GM12878 (cell line): Measurements from ENCODE around the gene GALNT9.

Experiments
- CREB1 ChIP-seq: IDR thresholded peaks from 2 replicates; pipeline ENCODE4 v1.6.1; 2012; ENCODE audit warnings: low read depth, mild to moderate bottlenecking, inconsistent platforms
- EZH2 ChIP-seq: IDR thresholded peaks from 2 replicates; pipeline ENCODE4 v1.6.1; 2012; ENCODE audit warnings: low read depth, mild to moderate bottlenecking, control low read depth, inconsistent platforms, low read length, borderline replicate concordance; ENCODE audit not compliant: control insufficient read depth
- HDAC6 ChIP-seq: fragments of 200-600 bp; sonication (generic); IDR thresholded peaks from one replicate; pipeline ENCODE4 v1.8.0; 2017; ENCODE audit warnings: antibody characterized with exemption; ENCODE audit not compliant: unreplicated experiment
- JUNB ChIP-seq: IDR thresholded peaks from 2 replicates; pipeline ENCODE4 v1.6.1; 2016; ENCODE audit warnings: antibody characterized with exemption, mild to moderate bottlenecking
- MXI1 ChIP-seq: fragments of 150-350 bp; IDR thresholded peaks from 2 replicates; pipeline ENCODE4 v1.6.1; 2011; ENCODE audit warnings: low read depth, mild to moderate bottlenecking, inconsistent platforms, low read length, improper control_type of control experiment
- POLR2A ChIP-seq: IDR thresholded peaks from 2 replicates; pipeline ENCODE4 v1.6.1; 2011; ENCODE audit warnings: low read depth, mild to moderate bottlenecking, low read length
- POLR2AphosphoS2 ChIP-seq: IDR thresholded peaks from 2 replicates; pipeline ENCODE4 v1.6.1; 2011; ENCODE audit warnings: low read depth, mild to moderate bottlenecking, low read length, improper control_type of control experiment, moderate library complexity
- POLR2AphosphoS5 ChIP-seq: IDR thresholded peaks from 2 replicates; pipeline ENCODE4 v1.6.1; 2011; ENCODE audit warnings: mild to moderate bottlenecking, low read length, inconsistent platforms
- POU2F2 ChIP-seq: IDR thresholded peaks from 3 replicates; pipeline ENCODE4 v1.6.1; 2011; ENCODE audit warnings: low read depth, mild to moderate bottlenecking, low read length, borderline replicate concordance
- RAD21 ChIP-seq: IDR thresholded peaks from 2 replicates; pipeline ENCODE4 v1.6.1; 2011; ENCODE audit warnings: mild to moderate bottlenecking, low read depth, low read length, moderate library complexity; ENCODE audit not compliant: insufficient read depth
- TARDBP ChIP-seq: IDR thresholded peaks from 2 replicates; pipeline ENCODE4 v1.6.1; 2016; ENCODE audit warnings: borderline replicate concordance
- YY1 ChIP-seq: IDR thresholded peaks from 2 replicates; pipeline ENCODE4 v1.6.1; 2011; ENCODE audit warnings: low read depth, mild to moderate bottlenecking, low read length
- TF ChIP-seq, protein P1 (sequence below), 3 experiments: IDR thresholded peaks in 2 of 3; conservative IDR thresholded peaks in 1 of 3; 2 replicates each; pipeline ENCODE4 v1.5.1; 2011; ENCODE audit warnings: low read depth in 3 of 3, low read length in 3 of 3, mild to moderate bottlenecking in 3 of 3, control low read depth in 2 of 3, moderate library complexity in 2 of 3, inconsistent platforms in 1 of 3, mixed read lengths in 1 of 3; ENCODE audit not compliant: control insufficient read depth in 2 of 3, insufficient read depth in 1 of 3; ENCODE audit errors: extremely low read depth in 1 of 3
- TF ChIP-seq, protein P2 (sequence below): IDR thresholded peaks from 2 replicates; pipeline ENCODE4 v1.6.1; 2011; ENCODE audit warnings: low read depth, low read length, improper control_type of control experiment, borderline replicate concordance

DNA sequence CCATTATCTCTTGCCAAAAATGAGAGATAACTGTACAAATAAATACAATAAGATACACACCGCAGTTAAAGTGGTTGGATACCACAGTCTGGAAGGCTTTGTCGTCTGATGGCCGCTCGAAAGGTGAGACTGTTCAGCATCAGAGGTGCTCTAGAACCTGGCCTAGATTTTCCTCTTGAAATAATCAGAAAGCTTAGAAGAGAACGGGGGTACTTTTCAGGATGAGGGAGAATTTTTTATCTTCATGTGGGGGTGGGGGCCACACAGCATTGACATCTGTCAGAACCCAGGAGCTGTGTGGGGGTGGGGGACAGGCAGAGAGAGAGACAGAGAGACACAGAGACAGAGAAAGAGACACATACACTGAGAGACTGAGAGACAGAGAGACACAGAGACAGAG is 90.5 kb downstream of the GALNT9 start:
- TF ChIP-seq POLR2A (no peak), POLR2AphosphoS5 (no peak), HDAC6 (no peak), RAD21 (no peak), POLR2AphosphoS2 (no peak), MXI1 (no peak), JUNB (no peak), YY1 (no peak), CREB1 (no peak), TARDBP (no peak), POU2F2 (no peak), EZH2 (no peak)
- TF ChIP-seq, protein P1, sequence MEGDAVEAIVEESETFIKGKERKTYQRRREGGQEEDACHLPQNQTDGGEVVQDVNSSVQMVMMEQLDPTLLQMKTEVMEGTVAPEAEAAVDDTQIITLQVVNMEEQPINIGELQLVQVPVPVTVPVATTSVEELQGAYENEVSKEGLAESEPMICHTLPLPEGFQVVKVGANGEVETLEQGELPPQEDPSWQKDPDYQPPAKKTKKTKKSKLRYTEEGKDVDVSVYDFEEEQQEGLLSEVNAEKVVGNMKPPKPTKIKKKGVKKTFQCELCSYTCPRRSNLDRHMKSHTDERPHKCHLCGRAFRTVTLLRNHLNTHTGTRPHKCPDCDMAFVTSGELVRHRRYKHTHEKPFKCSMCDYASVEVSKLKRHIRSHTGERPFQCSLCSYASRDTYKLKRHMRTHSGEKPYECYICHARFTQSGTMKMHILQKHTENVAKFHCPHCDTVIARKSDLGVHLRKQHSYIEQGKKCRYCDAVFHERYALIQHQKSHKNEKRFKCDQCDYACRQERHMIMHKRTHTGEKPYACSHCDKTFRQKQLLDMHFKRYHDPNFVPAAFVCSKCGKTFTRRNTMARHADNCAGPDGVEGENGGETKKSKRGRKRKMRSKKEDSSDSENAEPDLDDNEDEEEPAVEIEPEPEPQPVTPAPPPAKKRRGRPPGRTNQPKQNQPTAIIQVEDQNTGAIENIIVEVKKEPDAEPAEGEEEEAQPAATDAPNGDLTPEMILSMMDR (IDR thresholded peaks at IDR 0.05 in 2 of 3, conservative IDR thresholded peaks at IDR 0.05 in 1 of 3; ENCODE audit: control insufficient read depth in 2 of 3, extremely low read depth in 1 of 3, insufficient read depth in 1 of 3, low read depth in 3 of 3, low read length in 3 of 3) = no peak
- TF ChIP-seq, protein P2, sequence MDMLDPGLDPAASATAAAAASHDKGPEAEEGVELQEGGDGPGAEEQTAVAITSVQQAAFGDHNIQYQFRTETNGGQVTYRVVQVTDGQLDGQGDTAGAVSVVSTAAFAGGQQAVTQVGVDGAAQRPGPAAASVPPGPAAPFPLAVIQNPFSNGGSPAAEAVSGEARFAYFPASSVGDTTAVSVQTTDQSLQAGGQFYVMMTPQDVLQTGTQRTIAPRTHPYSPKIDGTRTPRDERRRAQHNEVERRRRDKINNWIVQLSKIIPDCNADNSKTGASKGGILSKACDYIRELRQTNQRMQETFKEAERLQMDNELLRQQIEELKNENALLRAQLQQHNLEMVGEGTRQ = no peak
